GM18951 (cell line): Measurements from ENCODE around the gene ERCC1.

Experiments used
- POLR2A ChIP-seq: IDR thresholded peaks from 4 replicates; pipeline ENCODE4 v1.6.1; 2011; ENCODE audit warnings: mild to moderate bottlenecking; ENCODE audit not compliant: insufficient read length, insufficient read depth; ENCODE audit errors: extremely low read depth
- in situ Hi-C: fragments of 300-500 bp; cut with MboI; formaldehyde crosslinking; loops from one replicate; pipeline ENCODE4 v1.12.0; 2022; ENCODE audit warnings: low sequenced_read_pairs, mixed read lengths, inconsistent platforms; ENCODE audit not compliant: unreplicated experiment

Gene ERCC1

GRCh38 chr19:45423589-45424190 lies at the start of gene ERCC1:
TSS of gene ERCC1 (minus strand) at chr19:45423917. CDS start at chr19:45423374, 543 bp downstream.
- peak; percentile 80 for TF ChIP-seq POLR2A
- in situ Hi-C loops, result no loop called here

GRCh38 chr19:45473367-45473681 lies 49.6 kb upstream of the ERCC1 start:
- in situ Hi-C loops, result no loop called here

GRCh38 chr19:45472563-45473366 lies 49.0 kb upstream of the ERCC1 start:
- no peak for TF ChIP-seq POLR2A
- in situ Hi-C loops, result no loop called here

More at GRCh38 chr19:45473367-45473681, 49.6 kb upstream of the ERCC1 start:
- TF ChIP-seq POLR2A, result no peak

- TF ChIP-seq POLR2A, result no peak
- in situ Hi-C loops, result no loop called here
Measured at GRCh38 chr19:45471931-45472562, 48.3 kb upstream of the ERCC1 start.

- no peak for TF ChIP-seq POLR2A
- in situ Hi-C loops, result no loop called here
Measured at GRCh38 chr19:45471111-45471930, 47.6 kb upstream of the ERCC1 start.

- TF ChIP-seq POLR2A, result no peak
- in situ Hi-C loops, result no loop called here
Measured at GRCh38 chr19:45470762-45471081, 47.0 kb upstream of the ERCC1 start.

- in situ Hi-C loops, result no loop called here
Measured at GRCh38 chr19:45469945-45470761, 46.4 kb upstream of the ERCC1 start.

GRCh38 chr19:45469132-45469944 lies 45.6 kb upstream of the ERCC1 start:
- in situ Hi-C loops, result no loop called here
- peak; percentile 58 for TF ChIP-seq POLR2A

More at GRCh38 chr19:45469945-45470761, 46.4 kb upstream of the ERCC1 start:
- no peak for TF ChIP-seq POLR2A

GRCh38 chr19:45468803-45469131 lies 45.0 kb upstream of the ERCC1 start:
- in situ Hi-C loops, result no loop called here
- TF ChIP-seq POLR2A, result no peak

GRCh38 chr19:45468159-45468651 lies 44.5 kb upstream of the ERCC1 start:
- TF ChIP-seq POLR2A, result no peak
- in situ Hi-C loops, result no loop called here

- in situ Hi-C loops, result no loop called here
Measured at GRCh38 chr19:45467456-45468158, 43.9 kb upstream of the ERCC1 start, which contains the start of gene FOSB. TSS of gene FOSB (plus strand) at chr19:45467996. CDS start at chr19:45468587, 591 bp downstream.

More at GRCh38 chr19:45467456-45468158, 43.9 kb upstream of the ERCC1 start, which contains the start of gene FOSB:
- peak; percentile 43 for TF ChIP-seq POLR2A
